OCI-LY7 (cell line): ENCODE measurements around the gene RPRD1B. TPM values are rescaled to one million over a fixed set of nuclear protein-coding genes. Genes with fewer than 3 reads are reported as not detected.

Experiments used
- BruUV-seq: library from RNA; stranded (reverse); fragments of 400-500 nt; replicated peaks from 2 replicates; lab custom pipeline; 2021; lab: Mats Ljungman, UMichigan
- CTCF ChIA-PET: fragments of 300-600 bp; sonication (Branson Sonifier 250); formaldehyde crosslinking; loops from one replicate; lab custom pipeline; 2022; ENCODE audit warnings: antibody characterized with exemption; ENCODE audit not compliant: unreplicated experiment; lab: Charles Lee
- POLR2A ChIA-PET: fragments of 300-600 bp; sonication (Branson Sonifier 250); formaldehyde crosslinking; loops from one replicate; lab custom pipeline; 2022; ENCODE audit warnings: antibody characterized with exemption; lab: Charles Lee
- DNase-seq: peaks from one replicate; pipeline ENCODE4 v3.0.0-alpha.2; 2015; ENCODE audit warnings: low spot score
- H2AFZ ChIP-seq: fragments of 200-600 bp; sonication (generic), shearing (Covaris generic); 2 replicates; pipeline ENCODE4 v1.6.1; 2014; ENCODE audit warnings: mild to moderate bottlenecking, antibody characterized with exemption, low read length, moderate library complexity
- H3K27ac ChIP-seq: fragments of 200-600 bp; sonication (generic); 2 replicates; pipeline ENCODE4 v1.5.1; 2014; ENCODE audit warnings: mixed run types, low read depth, mild to moderate bottlenecking, moderate library complexity, low read length, inconsistent platforms; ENCODE audit not compliant: poor library complexity, severe bottlenecking
- H3K36me3 ChIP-seq: fragments of 200-600 bp; sonication (generic); 2 replicates; pipeline ENCODE4 v1.6.1; 2014; ENCODE audit warnings: mild to moderate bottlenecking, antibody characterized with exemption, low read length, moderate library complexity, mixed read lengths; ENCODE audit not compliant: insufficient read depth
- H3K4me1 ChIP-seq: fragments of 200-600 bp; sonication (generic); 2 replicates; pipeline ENCODE4 v1.5.1; 2014; ENCODE audit warnings: mild to moderate bottlenecking, low read length; ENCODE audit not compliant: insufficient read depth, poor library complexity, severe bottlenecking
- H3K4me2 ChIP-seq: fragments of 200-600 bp; sonication (generic); 2 replicates; pipeline ENCODE4 v1.6.1; 2014; ENCODE audit warnings: mild to moderate bottlenecking, low read length
- H3K4me3 ChIP-seq: fragments of 200-600 bp; sonication (generic); 2 replicates; pipeline ENCODE4 v1.5.1; 2014; ENCODE audit warnings: mild to moderate bottlenecking, low read depth, low read length; ENCODE audit not compliant: poor library complexity, severe bottlenecking
- H3K79me2 ChIP-seq: fragments of 200-600 bp; sonication (generic); 2 replicates; pipeline ENCODE4 v1.6.1; 2016; ENCODE audit warnings: low read depth, mild to moderate bottlenecking, low read length, moderate library complexity, mixed read lengths; ENCODE audit not compliant: insufficient read depth
- H3K9me2 ChIP-seq: fragments of 200-600 bp; sonication (generic); 2 replicates; pipeline ENCODE4 v1.6.1; 2016; ENCODE audit warnings: mild to moderate bottlenecking, low read length, mixed read lengths; ENCODE audit not compliant: insufficient read depth
- H3K9me3 ChIP-seq: fragments of 200-600 bp; sonication (generic); 2 replicates; pipeline ENCODE4 v1.6.1; 2014; ENCODE audit warnings: mild to moderate bottlenecking, mixed run types, low read length, mixed read lengths
- H4K20me1 ChIP-seq: fragments of 200-600 bp; sonication (generic); 2 replicates; pipeline ENCODE4 v1.6.1; 2014; ENCODE audit warnings: mild to moderate bottlenecking, antibody characterized with exemption, low read length, moderate library complexity, mixed read lengths; ENCODE audit not compliant: insufficient read depth
- EZH2phosphoT487 ChIP-seq: fragments of 200-600 bp; sonication (generic); IDR thresholded peaks from 2 replicates; pipeline ENCODE4 v1.6.1; 2018; ENCODE audit warnings: low read depth, borderline replicate concordance, mild to moderate bottlenecking, mixed run types, antibody characterized with exemption, low read length, moderate library complexity, mixed read lengths
- intact Hi-C: fragments of 100-400 bp; cut with micrococcal nuclease; formaldehyde crosslinking; loops from one replicate; pipeline ENCODE4 v1.10.0; 2022; ENCODE audit not compliant: unreplicated experiment
- total RNA-seq, 2 experiments: library from RNA; depleted of rRNA in 1 of 2; stranded (reverse); fragments of >200 nt in 1 of 2; shearing (Covaris generic) in 1 of 2; gene quantifications; 2 replicates each; pipeline ENCODE4 v1.2.3, GENCODE V29; 2014 to 2022
- TF ChIP-seq, protein P1 (sequence below): fragments of 200-600 bp; sonication (generic); conservative IDR thresholded peaks from 2 replicates; pipeline ENCODE4 v1.5.1; 2014; ENCODE audit warnings: mild to moderate bottlenecking, antibody characterized with exemption, low read length, moderate library complexity, mixed read lengths

The RPRD1B gene
- total RNA-seq, 2 experiments from 2014 or later = 45.6 to 67.9 TPM

DNA sequence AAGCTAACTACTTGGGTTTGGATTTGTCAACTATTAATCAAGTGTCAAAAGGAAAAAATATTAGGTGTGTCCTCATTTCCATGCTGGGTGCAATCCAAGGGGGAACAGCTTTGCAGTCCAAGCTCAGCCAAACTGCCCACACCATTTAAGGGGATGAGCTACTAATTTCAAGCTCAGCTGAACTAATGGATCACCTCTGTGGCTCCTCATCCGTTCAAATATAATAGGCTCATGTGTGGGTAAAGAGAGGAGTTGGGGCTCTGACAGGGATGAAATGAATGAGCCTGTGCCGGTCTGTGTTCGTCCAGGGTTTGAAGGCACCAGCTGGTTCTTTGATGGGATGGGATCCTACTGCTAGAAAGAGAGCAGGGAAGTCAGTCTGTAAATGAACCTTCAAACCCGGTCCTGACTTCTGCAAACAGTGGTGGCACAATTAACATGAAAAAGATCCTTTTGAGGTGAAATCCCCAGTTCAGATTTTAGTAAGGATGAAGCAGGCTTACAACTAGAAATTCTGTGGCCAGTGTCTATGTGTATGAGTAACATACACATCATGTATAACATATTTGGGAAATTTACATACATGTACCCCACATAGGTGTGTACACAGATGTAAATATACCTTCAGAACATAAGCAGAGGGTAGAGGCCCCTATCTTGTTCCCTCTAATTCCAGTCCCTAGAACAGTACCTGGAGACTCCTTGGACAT lies 42.2 kb upstream of the RPRD1B start:
- Histone ChIP-seq H4K20me1 (no peaks in the 10 kb centered on the region), H3K9me2 (no peaks in the 10 kb centered on the region), H3K4me3 (no peak overlapping the region), H2AFZ (no peak overlapping the region), H3K9me3 (no peaks in the 10 kb centered on the region), H3K4me2 (peak overlapping the region; percentile 11; the same call in 1 of the 2 replicates), H3K79me2 (no peaks in the 10 kb centered on the region), H3K27ac (no peak overlapping the region), H3K36me3 (peaks cover 81% of the 10 kb centered on the region; the same call in 1 of the 2 replicates), H3K4me1 (peaks cover 19% of the 10 kb centered on the region)
- TF ChIP-seq, protein P1, sequence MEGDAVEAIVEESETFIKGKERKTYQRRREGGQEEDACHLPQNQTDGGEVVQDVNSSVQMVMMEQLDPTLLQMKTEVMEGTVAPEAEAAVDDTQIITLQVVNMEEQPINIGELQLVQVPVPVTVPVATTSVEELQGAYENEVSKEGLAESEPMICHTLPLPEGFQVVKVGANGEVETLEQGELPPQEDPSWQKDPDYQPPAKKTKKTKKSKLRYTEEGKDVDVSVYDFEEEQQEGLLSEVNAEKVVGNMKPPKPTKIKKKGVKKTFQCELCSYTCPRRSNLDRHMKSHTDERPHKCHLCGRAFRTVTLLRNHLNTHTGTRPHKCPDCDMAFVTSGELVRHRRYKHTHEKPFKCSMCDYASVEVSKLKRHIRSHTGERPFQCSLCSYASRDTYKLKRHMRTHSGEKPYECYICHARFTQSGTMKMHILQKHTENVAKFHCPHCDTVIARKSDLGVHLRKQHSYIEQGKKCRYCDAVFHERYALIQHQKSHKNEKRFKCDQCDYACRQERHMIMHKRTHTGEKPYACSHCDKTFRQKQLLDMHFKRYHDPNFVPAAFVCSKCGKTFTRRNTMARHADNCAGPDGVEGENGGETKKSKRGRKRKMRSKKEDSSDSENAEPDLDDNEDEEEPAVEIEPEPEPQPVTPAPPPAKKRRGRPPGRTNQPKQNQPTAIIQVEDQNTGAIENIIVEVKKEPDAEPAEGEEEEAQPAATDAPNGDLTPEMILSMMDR = no peak
- TF ChIP-seq EZH2phosphoT487 = no peak
- POLR2A ChIA-PET = interaction anchor here (0.7 kb wide), 2 partner anchors 17 to 18 kb away, joined by 3 read pairs; no protein-coding TSS in a partner anchor
- no peak for DNase-seq
- no TSS peak for BruUV-seq
- intact Hi-C loops = loop anchor here (5.0 kb wide), 1 partner anchor 374 kb away; no protein-coding TSS in a partner anchor
- CTCF ChIA-PET = no interaction called here

DNA sequence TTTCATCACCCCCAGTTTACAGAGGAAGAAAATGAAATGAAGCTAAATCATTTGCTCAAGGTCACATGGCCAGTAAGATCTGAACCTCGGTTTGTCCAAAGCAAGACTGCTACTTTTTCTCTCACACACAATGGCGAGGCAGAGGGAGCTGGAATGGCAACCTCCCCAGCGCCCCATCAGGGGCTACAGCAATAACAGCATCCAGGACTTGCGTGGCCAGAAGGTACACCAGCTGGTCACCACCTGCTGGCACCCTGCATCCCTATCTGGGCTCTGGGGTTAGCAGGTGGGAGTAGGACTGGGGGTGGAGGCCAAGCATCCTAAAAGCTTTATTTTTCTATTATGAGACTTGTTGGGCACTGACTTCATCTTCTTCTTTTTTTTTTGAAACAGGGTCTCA lies 41.6 kb upstream of the RPRD1B start:
- peaks cover 87% of the 10 kb centered on the region; the same call in 1 of the 2 replicates for H3K36me3 ChIP-seq
- intact Hi-C loops = loop anchor here (2.0 to 5.0 kb wide), 4 partner anchors 89 to 427 kb away; partner anchors contain the start of gene VSTM2L
- POLR2A ChIA-PET = interaction anchor here (0.7 kb wide), 1 partner anchor 17 kb away, joined by 3 read pairs; no protein-coding TSS in a partner anchor

More for the DNA sequence above, 41.6 kb upstream of the RPRD1B start:
- H4K20me1 ChIP-seq = no peaks in the 10 kb centered on the region
- no peak overlapping the region for H2AFZ ChIP-seq
- H3K9me3 ChIP-seq = no peaks in the 10 kb centered on the region
- H3K79me2 ChIP-seq = no peaks in the 10 kb centered on the region
- no peak overlapping the region for H3K4me2 ChIP-seq
- no peaks in the 10 kb centered on the region for H3K9me2 ChIP-seq
- H3K4me3 ChIP-seq = no peak overlapping the region
- TF ChIP-seq, protein P1 = no peak
- no peak for TF ChIP-seq EZH2phosphoT487
- CTCF ChIA-PET = no interaction called here
- no peak overlapping the region for H3K27ac ChIP-seq
- DNase-seq = no peak
- no TSS peak for BruUV-seq
- H3K4me1 ChIP-seq = peaks cover 19% of the 10 kb centered on the region
